GM10266 (cell line): Measurements from ENCODE around the gene INTS6.

ENCODE experiments used
- DNase-seq: peaks from one replicate; pipeline ENCODE4 v3.0.0; 2012; ENCODE audit errors: extremely low spot score
- CTCF ChIP-seq: IDR thresholded peaks from 2 replicates; pipeline ENCODE4 v1.5.1; 2012; ENCODE audit warnings: mild to moderate bottlenecking, low read depth; ENCODE audit not compliant: control insufficient read depth, insufficient read depth; ENCODE audit errors: missing control alignments

INTS6 gene

GRCh38 chr13:51475727-51476501 lies 23.1 kb upstream of the INTS6 start:
- DNase-seq: no peak
- TF ChIP-seq CTCF: no peak

GRCh38 chr13:51469790-51470189 lies 17.0 kb upstream of the INTS6 start:
- no peak for TF ChIP-seq CTCF
- DNase-seq: no peak

- no peak for DNase-seq
- no peak for TF ChIP-seq CTCF
Measured at GRCh38 chr13:51467730-51468129, 14.9 kb upstream of the INTS6 start.

GRCh38 chr13:51465124-51465523 lies 12.3 kb upstream of the INTS6 start:
- DNase-seq: no peak
- no peak for TF ChIP-seq CTCF

- no peak for TF ChIP-seq CTCF
- no peak for DNase-seq
Measured at GRCh38 chr13:51457086-51457815, 4.4 kb upstream of the INTS6 start.

- DNase-seq: no peak
- no peak for TF ChIP-seq CTCF
Measured at GRCh38 chr13:51456510-51456909, 3.7 kb upstream of the INTS6 start.

- TF ChIP-seq CTCF: no peak
- DNase-seq: no peak
Measured at GRCh38 chr13:51455532-51455931, 2.7 kb upstream of the INTS6 start.
